ENCODE measurements around the gene SGK1. TPM values are rescaled to one million over a fixed set of nuclear protein-coding genes. Genes with fewer than 3 reads are reported as not detected.

The SGK1 gene
- polyA plus RNA-seq, 1 donor (not counting 4 experiments of a cell fraction or from before 2014, with no cell fraction given): 156 TPM

GRCh38 chr6:134223796-134224420 is 94.0 kb downstream of the SGK1 start:
- FAIRE-seq (no peak), DNase-seq (ENCODE audit: low read depth, low spot score) (no peak)
- no peaks in the 10 kb centered on the region for H3K79me2 ChIP-seq (ENCODE audit: control insufficient read depth, insufficient read depth, low read length)
- no peak overlapping the region for H3K4me3 ChIP-seq (ENCODE audit: control insufficient read depth in 2 of 3, extremely low read depth in 1 of 3, insufficient read depth in 2 of 3, low read depth in 1 of 3, low read length in 3 of 3)
- H3K36me3 ChIP-seq (ENCODE audit: control insufficient read depth in 2 of 2, extremely low read depth in 1 of 2, insufficient read depth in 2 of 2, low read length in 2 of 2): no peaks in the 10 kb centered on the region
- H4K20me1 ChIP-seq (ENCODE audit: control insufficient read depth, extremely low read depth, insufficient read depth, low read length): no peaks in the 10 kb centered on the region
- H3K9me3 ChIP-seq (ENCODE audit: control insufficient read depth, low read depth, low read length): no peaks in the 10 kb centered on the region
- H3K9me1 ChIP-seq (ENCODE audit: control insufficient read depth, extremely low read depth, insufficient read depth, low read length): no peaks in the 10 kb centered on the region
- no peak overlapping the region for H3K4me2 ChIP-seq (ENCODE audit: control insufficient read depth, extremely low read depth, insufficient read depth, low read depth, low read length)
- no peak overlapping the region for H3K27ac ChIP-seq (ENCODE audit: control insufficient read depth, insufficient read depth, low read length)
- no peaks in the 10 kb centered on the region for H3K4me1 ChIP-seq (ENCODE audit: control insufficient read depth, extremely low read depth, insufficient read depth, low read length)
- dilution Hi-C loops (cut with MboI; ENCODE audit: extremely low pct_ligation_motif_present, low sequenced_read_pairs): no loop called here
- TF ChIP-seq CTCF (optimal IDR thresholded peaks at IDR 0.05 in 1 of 3, IDR thresholded peaks at IDR 0.05 in 1 of 3, conservative IDR thresholded peaks at IDR 0.05 in 1 of 3; ENCODE audit: extremely low read depth in 1 of 3, insufficient read depth in 2 of 3, low read length in 3 of 3): no peak
- TF ChIP-seq EZH2 (IDR thresholded peaks at IDR 0.05; ENCODE audit: low read length): no peak
- H2AFZ ChIP-seq (ENCODE audit: control insufficient read depth, low read length): no peak overlapping the region
- H3K9ac ChIP-seq (ENCODE audit: control insufficient read depth, extremely low read depth, insufficient read depth, low read length): no peak overlapping the region
- H3K27me3 ChIP-seq (ENCODE audit: control insufficient read depth, extremely low read depth, insufficient read depth, low read length): no peaks in the 10 kb centered on the region

GRCh38 chr6:134221250-134221649 is 96.7 kb downstream of the SGK1 start:
- FAIRE-seq: no peak
- H3K9me3 ChIP-seq (ENCODE audit: control insufficient read depth, low read depth, low read length): no peaks in the 10 kb centered on the region
- no peak overlapping the region for H3K4me2 ChIP-seq (ENCODE audit: control insufficient read depth, extremely low read depth, insufficient read depth, low read depth, low read length)
- no peaks in the 10 kb centered on the region for H3K9me1 ChIP-seq (ENCODE audit: control insufficient read depth, extremely low read depth, insufficient read depth, low read length)
- no peak overlapping the region for H3K9ac ChIP-seq (ENCODE audit: control insufficient read depth, extremely low read depth, insufficient read depth, low read length)
- dilution Hi-C loops (cut with MboI; ENCODE audit: extremely low pct_ligation_motif_present, low sequenced_read_pairs): no loop called here
- H3K79me2 ChIP-seq (ENCODE audit: control insufficient read depth, insufficient read depth, low read length): no peaks in the 10 kb centered on the region
- no peaks in the 10 kb centered on the region for H3K36me3 ChIP-seq (ENCODE audit: control insufficient read depth in 2 of 2, extremely low read depth in 1 of 2, insufficient read depth in 2 of 2, low read length in 2 of 2)
- no peaks in the 10 kb centered on the region for H3K4me1 ChIP-seq (ENCODE audit: control insufficient read depth, extremely low read depth, insufficient read depth, low read length)
- TF ChIP-seq EZH2 (IDR thresholded peaks at IDR 0.05; ENCODE audit: low read length) (no peak), CTCF (optimal IDR thresholded peaks at IDR 0.05 in 1 of 3, IDR thresholded peaks at IDR 0.05 in 1 of 3, conservative IDR thresholded peaks at IDR 0.05 in 1 of 3; ENCODE audit: extremely low read depth in 1 of 3, insufficient read depth in 2 of 3, low read length in 3 of 3) (no peak)
- no peaks in the 10 kb centered on the region for H3K27me3 ChIP-seq (ENCODE audit: control insufficient read depth, extremely low read depth, insufficient read depth, low read length)
- no peak overlapping the region for H3K4me3 ChIP-seq (ENCODE audit: control insufficient read depth in 2 of 3, extremely low read depth in 1 of 3, insufficient read depth in 2 of 3, low read depth in 1 of 3, low read length in 3 of 3)
- no peak overlapping the region for H3K27ac ChIP-seq (ENCODE audit: control insufficient read depth, insufficient read depth, low read length)
- no peak for DNase-seq (ENCODE audit: low read depth, low spot score)
- no peak overlapping the region for H2AFZ ChIP-seq (ENCODE audit: control insufficient read depth, low read length)
- no peaks in the 10 kb centered on the region for H4K20me1 ChIP-seq (ENCODE audit: control insufficient read depth, extremely low read depth, insufficient read depth, low read length)

All from keratinocyte (primary cell).